Mesothelial cell of epicardium (in vitro differentiated cells): ENCODE measurements around the gene SCARB1. TPM values are rescaled to one million over a fixed set of nuclear protein-coding genes. Genes with fewer than 3 reads are reported as not detected.

Experiments
- DNase-seq, 2 experiments: peaks; one replicate each; pipeline ENCODE4 v3.0.0; 2021; ENCODE audit warnings: low spot score in 2 of 2; ENCODE audit not compliant: unreplicated experiment in 2 of 2
- H3K27ac Mint-ChIP-seq: 2 replicates; pipeline ENCODE4 v1.8.0; 2021; ENCODE audit warnings: mixed read lengths
- H3K27me3 Mint-ChIP-seq: 2 replicates; pipeline ENCODE4 v1.8.0; 2021; ENCODE audit warnings: low read depth, mixed read lengths
- H3K36me3 Mint-ChIP-seq: 2 replicates; pipeline ENCODE4 v1.8.0; 2021; ENCODE audit warnings: mixed read lengths
- H3K4me1 Mint-ChIP-seq: 2 replicates; pipeline ENCODE4 v1.8.0; 2021; ENCODE audit warnings: mixed read lengths
- H3K4me3 Mint-ChIP-seq: 2 replicates; pipeline ENCODE4 v1.8.0; 2021; ENCODE audit warnings: mild to moderate bottlenecking, moderate library complexity, mixed read lengths
- H3K9me3 Mint-ChIP-seq: 2 replicates; pipeline ENCODE4 v1.8.0; 2021; ENCODE audit warnings: mixed read lengths
- total RNA-seq: library from RNA; stranded (reverse); gene quantifications from 3 replicates; pipeline ENCODE4 v1.2.1, GENCODE V29; 2021
- TF ChIP-seq, protein P1 (sequence below): fragments of 200-600 bp; sonication (generic); IDR thresholded peaks from one replicate; pipeline ENCODE4 v1.5.0; 2021; ENCODE audit warnings: antibody characterized with exemption; ENCODE audit not compliant: unreplicated experiment

The SCARB1 gene
- total RNA-seq, 1 donor from 2014 or later = 40.2 TPM

DNA sequence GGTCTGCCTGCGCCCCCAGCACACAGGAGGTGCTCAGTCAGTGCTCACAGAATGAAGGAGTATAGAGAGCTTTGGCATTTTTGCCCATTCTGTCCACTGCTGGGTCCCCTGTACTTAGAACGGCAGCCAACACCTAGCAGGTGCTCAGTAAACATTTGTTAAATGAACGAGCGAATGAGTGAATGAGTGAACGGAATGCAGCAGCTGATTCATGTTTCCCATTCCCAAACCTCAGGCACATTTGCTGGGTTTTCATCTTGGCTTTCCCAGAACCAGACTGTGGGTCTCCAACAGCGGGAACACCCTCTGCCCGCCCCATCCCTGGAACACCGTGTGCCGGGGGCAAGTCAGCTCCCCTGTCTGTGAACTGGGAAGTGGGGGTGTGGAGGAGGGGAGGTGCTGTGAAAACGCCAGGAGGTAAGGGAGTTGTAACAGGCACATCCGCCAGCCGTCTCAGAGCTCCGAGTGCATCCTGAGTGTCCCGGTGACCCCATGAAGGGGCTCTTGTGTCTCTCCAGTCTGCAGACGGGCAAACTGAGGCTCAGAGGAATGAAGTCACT is 47.3 kb downstream of the SCARB1 start:
- no peak overlapping the region for H3K27ac Mint-ChIP-seq
- H3K4me3 Mint-ChIP-seq = no peak overlapping the region
- DNase-seq = no peak
- TF ChIP-seq, protein P1, sequence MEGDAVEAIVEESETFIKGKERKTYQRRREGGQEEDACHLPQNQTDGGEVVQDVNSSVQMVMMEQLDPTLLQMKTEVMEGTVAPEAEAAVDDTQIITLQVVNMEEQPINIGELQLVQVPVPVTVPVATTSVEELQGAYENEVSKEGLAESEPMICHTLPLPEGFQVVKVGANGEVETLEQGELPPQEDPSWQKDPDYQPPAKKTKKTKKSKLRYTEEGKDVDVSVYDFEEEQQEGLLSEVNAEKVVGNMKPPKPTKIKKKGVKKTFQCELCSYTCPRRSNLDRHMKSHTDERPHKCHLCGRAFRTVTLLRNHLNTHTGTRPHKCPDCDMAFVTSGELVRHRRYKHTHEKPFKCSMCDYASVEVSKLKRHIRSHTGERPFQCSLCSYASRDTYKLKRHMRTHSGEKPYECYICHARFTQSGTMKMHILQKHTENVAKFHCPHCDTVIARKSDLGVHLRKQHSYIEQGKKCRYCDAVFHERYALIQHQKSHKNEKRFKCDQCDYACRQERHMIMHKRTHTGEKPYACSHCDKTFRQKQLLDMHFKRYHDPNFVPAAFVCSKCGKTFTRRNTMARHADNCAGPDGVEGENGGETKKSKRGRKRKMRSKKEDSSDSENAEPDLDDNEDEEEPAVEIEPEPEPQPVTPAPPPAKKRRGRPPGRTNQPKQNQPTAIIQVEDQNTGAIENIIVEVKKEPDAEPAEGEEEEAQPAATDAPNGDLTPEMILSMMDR = no peak
- H3K9me3 Mint-ChIP-seq = no peaks in the 10 kb centered on the region
- H3K27me3 Mint-ChIP-seq = no peaks in the 10 kb centered on the region
- H3K4me1 Mint-ChIP-seq = no peaks in the 10 kb centered on the region
- H3K36me3 Mint-ChIP-seq = peaks cover 29% of the 10 kb centered on the region

DNA sequence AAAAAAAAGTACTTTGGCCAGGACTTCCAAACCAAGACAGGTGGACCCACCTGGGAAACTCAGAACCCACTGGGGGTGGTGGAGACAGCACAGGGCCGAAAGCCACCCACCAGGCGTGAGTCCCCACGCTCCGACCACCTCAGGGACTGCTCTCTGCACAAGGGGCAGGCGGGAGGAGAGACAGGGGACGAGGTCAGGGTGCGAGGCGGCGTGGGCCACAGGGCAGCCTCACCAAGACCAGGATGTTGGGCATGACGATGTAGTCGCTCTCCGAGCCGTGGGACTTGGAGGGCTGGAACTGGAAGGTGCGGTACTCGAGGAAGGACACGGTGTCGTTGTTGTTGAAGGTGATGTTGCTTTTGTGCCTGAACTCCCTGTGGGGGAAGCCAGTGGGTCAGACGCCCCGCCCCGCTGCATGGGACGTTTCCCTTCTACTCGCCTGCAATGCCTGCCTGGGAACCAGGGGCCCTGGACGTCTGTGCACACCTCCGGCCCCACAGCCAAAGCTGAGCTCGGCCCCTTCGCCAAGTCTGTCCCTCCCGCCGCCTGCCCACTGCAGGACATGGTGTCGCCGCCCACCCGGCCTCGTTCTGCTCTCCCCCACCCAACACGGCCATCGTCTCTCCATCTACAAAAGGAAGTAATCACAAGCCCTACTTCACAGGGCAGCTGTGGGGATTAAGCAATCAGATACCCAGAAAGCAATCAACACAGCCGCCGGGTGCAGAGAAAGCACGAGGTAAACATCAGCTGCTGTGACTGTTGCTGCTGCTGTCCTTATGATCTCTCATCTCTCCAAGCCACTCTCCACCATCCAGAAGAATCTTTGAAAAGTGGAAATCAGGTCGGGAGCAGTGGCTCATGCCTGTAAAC is 48.7 kb downstream of the SCARB1 start:
- no peak for DNase-seq
- H3K4me1 Mint-ChIP-seq = no peaks in the 10 kb centered on the region
- no peak overlapping the region for H3K27ac Mint-ChIP-seq

DNA sequence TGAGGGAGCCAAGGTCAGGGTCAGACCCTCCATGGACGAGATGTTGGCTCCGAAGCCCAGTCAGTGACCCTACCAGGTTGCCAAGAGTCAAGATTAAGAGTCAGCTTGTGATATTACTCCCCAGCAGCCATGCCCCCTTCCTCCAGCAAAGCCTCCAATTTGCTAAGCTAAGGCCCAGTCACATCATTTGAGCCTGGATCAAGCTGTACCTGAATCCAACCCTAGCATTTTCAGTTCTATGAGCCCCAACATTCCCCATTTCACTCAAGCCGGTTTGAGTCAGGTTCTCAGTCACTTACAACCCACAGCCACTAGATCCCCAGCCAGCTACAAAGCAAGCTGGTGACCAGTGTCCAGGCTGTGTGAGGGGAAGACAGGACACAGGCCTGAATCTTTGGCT is 49.9 kb downstream of the SCARB1 start:
- no peak overlapping the region for H3K4me3 Mint-ChIP-seq
- no peak overlapping the region for H3K27ac Mint-ChIP-seq
- peaks cover 32% of the 10 kb centered on the region for H3K36me3 Mint-ChIP-seq
- DNase-seq = no peak
- TF ChIP-seq, protein P1 = no peak
- no peaks in the 10 kb centered on the region for H3K4me1 Mint-ChIP-seq
- H3K27me3 Mint-ChIP-seq = no peaks in the 10 kb centered on the region
- H3K9me3 Mint-ChIP-seq = no peaks in the 10 kb centered on the region

More for the DNA sequence above, 48.7 kb downstream of the SCARB1 start:
- H3K9me3 Mint-ChIP-seq = no peaks in the 10 kb centered on the region
- TF ChIP-seq, protein P1 = no peak
- H3K36me3 Mint-ChIP-seq = peaks cover 32% of the 10 kb centered on the region
- H3K4me3 Mint-ChIP-seq = no peak overlapping the region
- no peaks in the 10 kb centered on the region for H3K27me3 Mint-ChIP-seq

DNA sequence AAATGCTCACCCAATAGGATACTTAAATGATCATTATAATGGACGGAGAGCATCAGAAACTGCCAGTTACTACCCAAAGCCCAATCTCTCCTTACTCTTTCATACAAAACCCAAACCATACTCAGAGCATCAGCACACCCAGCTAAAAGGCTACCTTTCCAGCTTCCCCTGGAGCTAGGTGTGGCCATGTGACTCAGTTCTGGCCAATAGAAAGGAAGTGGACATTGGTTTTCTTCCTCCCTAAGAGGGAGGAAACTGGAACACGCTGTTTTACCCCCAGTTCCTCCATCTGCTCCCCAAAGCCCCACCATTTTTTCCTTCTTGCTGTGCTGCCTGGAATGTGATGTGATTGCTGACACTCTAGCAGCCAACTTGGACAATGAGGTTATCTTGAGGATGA is 50.7 kb downstream of the SCARB1 start:
- TF ChIP-seq, protein P1 = no peak
- Mint-ChIP-seq H3K9me3 (no peaks in the 10 kb centered on the region), H3K27me3 (no peaks in the 10 kb centered on the region), H3K4me1 (no peaks in the 10 kb centered on the region), H3K27ac (no peak overlapping the region), H3K36me3 (peaks cover 34% of the 10 kb centered on the region), H3K4me3 (no peak overlapping the region)
- DNase-seq = no peak

DNA sequence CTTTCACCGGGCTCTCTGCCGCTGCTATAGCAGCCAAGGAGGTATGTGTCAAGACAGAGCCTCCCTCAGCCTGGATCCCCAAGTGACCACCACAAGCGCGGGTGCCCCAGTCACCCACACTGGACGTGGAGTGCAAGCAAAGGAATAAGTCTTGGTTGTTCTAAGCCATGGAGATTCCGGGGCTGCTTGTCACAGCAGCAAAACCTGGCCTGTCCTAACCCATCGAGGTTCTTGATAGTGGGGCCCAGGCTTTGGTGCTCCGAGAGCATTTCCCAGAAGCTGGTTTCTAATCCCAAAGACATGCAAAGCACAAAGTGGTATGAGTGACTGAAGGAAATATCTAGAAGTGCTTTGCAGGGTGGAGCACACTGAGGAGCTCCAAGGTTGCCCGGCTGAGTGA is 51.3 kb downstream of the SCARB1 start:
- no peak overlapping the region for H3K4me3 Mint-ChIP-seq
- H3K9me3 Mint-ChIP-seq = no peaks in the 10 kb centered on the region
- TF ChIP-seq, protein P1 = no peak
- H3K27me3 Mint-ChIP-seq = no peaks in the 10 kb centered on the region
- H3K27ac Mint-ChIP-seq = no peak overlapping the region
- DNase-seq = no peak
- peaks cover 34% of the 10 kb centered on the region for H3K36me3 Mint-ChIP-seq
- no peaks in the 10 kb centered on the region for H3K4me1 Mint-ChIP-seq
